K562 (cell line): ENCODE data around the gene C17orf75. TPM values are rescaled to one million over a fixed set of nuclear protein-coding genes. Genes with fewer than 3 reads are reported as not detected.
A peak's percentile ranks its signal among the peaks of the same experiment; 100 is the strongest.

Experiments
- CHD7 ChIP-seq: fragments of 200-600 bp; sonication (generic); IDR thresholded peaks from one replicate; pipeline ENCODE4 v1.6.1; 2012; ENCODE audit warnings: mild to moderate bottlenecking, low read depth, low read length, inconsistent platforms
- ESRRB ChIP-seq: fragments of 250-450 bp; sonication (Bioruptor Pico); IDR thresholded peaks from 2 replicates; pipeline ENCODE4 v1.5.0; 2020; ENCODE audit warnings: mild to moderate bottlenecking, moderate library complexity, borderline replicate concordance
- HDAC1 ChIP-seq, 2 experiments: fragments of 450-650 bp; IDR thresholded peaks; 2 replicates each; pipeline ENCODE4 v1.6.1; 2016 to 2017; ENCODE audit warnings: inconsistent platforms in 1 of 2, mild to moderate bottlenecking in 1 of 2, moderate library complexity in 1 of 2
- KLF6 ChIP-seq: fragments of 250-450 bp; sonication (Bioruptor Pico); IDR thresholded peaks from 2 replicates; pipeline ENCODE4 v1.4.0; 2020; ENCODE audit warnings: mild to moderate bottlenecking, moderate library complexity, borderline replicate concordance
- NR4A1 ChIP-seq, 2 experiments: fragments of 250-450 bp in 1 of 2; fragments of 450-650 bp in 1 of 2; sonication (Bioruptor Pico) in 1 of 2; IDR thresholded peaks; 2 replicates each; pipeline versions ENCODE4 v1.4.0 to v1.6.1; 2016 to 2020; ENCODE audit warnings: mild to moderate bottlenecking in 2 of 2, missing compliant biosample characterization in 1 of 2, missing genetic modification characterization in 1 of 2, moderate library complexity in 1 of 2
- PURB ChIP-seq: sonication (generic); formaldehyde crosslinking; IDR thresholded peaks from 2 replicates; pipeline ENCODE4 v1.9.0; 2021; ENCODE audit warnings: low read depth, mild to moderate bottlenecking, missing genetic modification reagents
- RBM39 ChIP-seq: fragments of 200-400 bp; formaldehyde crosslinking; optimal IDR thresholded peaks from 2 replicates; pipeline ENCODE3; 2018; ENCODE audit warnings: low read depth, low read length
- RFX1 ChIP-seq: fragments of 450-650 bp; IDR thresholded peaks from 2 replicates; pipeline ENCODE4 v1.6.1; 2016; ENCODE audit warnings: mild to moderate bottlenecking, moderate library complexity
- TAF9B ChIP-seq: fragments of 450-650 bp; IDR thresholded peaks from 2 replicates; pipeline ENCODE4 v1.6.1; 2018; ENCODE audit warnings: mild to moderate bottlenecking; ENCODE audit not compliant: partially characterized antibody
- THRA ChIP-seq: fragments of 450-650 bp; IDR thresholded peaks from 2 replicates; pipeline ENCODE4 v1.6.1; 2017; ENCODE audit warnings: mild to moderate bottlenecking, moderate library complexity
- U2AF2 ChIP-seq: fragments of 200-400 bp; formaldehyde crosslinking; optimal IDR thresholded peaks from 2 replicates; pipeline ENCODE3; 2017; ENCODE audit warnings: low read depth, mild to moderate bottlenecking, low read length
- ZEB2 ChIP-seq: fragments of 450-650 bp; IDR thresholded peaks from 2 replicates; pipeline ENCODE4 v1.6.1; 2016
- ZFP36 ChIP-seq: fragments of 150-350 bp; IDR thresholded peaks from 2 replicates; pipeline ENCODE4 v1.6.1; 2018; ENCODE audit warnings: low read length, low read depth; ENCODE audit not compliant: partially characterized antibody
- ZNF232 ChIP-seq: sonication (generic); formaldehyde crosslinking; IDR thresholded peaks from 2 replicates; pipeline ENCODE4 v1.8.0; 2022; ENCODE audit warnings: mild to moderate bottlenecking, missing genetic modification reagents
- ZNF584 ChIP-seq: fragments of 200-800 bp; sonication (Bioruptor generic); IDR thresholded peaks from 2 replicates; pipeline ENCODE4 v1.6.1; 2016; ENCODE audit warnings: low read depth, mild to moderate bottlenecking, missing genetic modification characterization, missing compliant biosample characterization
- polyA plus RNA-seq, 8 experiments: library from polyadenylated mRNA; depleted of rRNA in 4 of 8; stranded (reverse) in 5 of 8; unstranded in 3 of 8; fragments of >200 nt; fragmentation: Nextera tagmentation in 2 of 8; fragmentation: Illumina TruSeq in 1 of 8; extraction: Ambion mirVana in 2 of 8; extraction: Trizol in 1 of 8; gene quantifications; 2 replicates each; pipeline versions ENCODE4 v1.2.1 to v1.2.3, GENCODE V29; 2011 to 2014; ENCODE audit warnings: inconsistent platforms in 1 of 8, missing spikeins in 1 of 8
- total RNA-seq, 7 experiments: library from RNA; depleted of rRNA in 6 of 7; stranded (reverse); fragments of >200 nt in 6 of 7; fragmentation: Illumina TruSeq in 2 of 7; extraction: Trizol in 2 of 7; gene quantifications; 2 replicates each; pipeline versions ENCODE4 v1.2.1 to v1.2.3, GENCODE V29; 2011 to 2021; ENCODE audit warnings: low replicate concordance in 1 of 7

The C17orf75 gene
- total and polyA plus RNA-seq, 9 of the 15 experiments (the other 6 are each of a cell fraction or from before 2014, with no cell fraction given), result 15.5 to 55.7 (median 18.5) TPM

- peak; percentile 65 to 72; a peak in 3 of 4 replicates for TF ChIP-seq HDAC1 (IDR thresholded peaks at IDR 0.05)
- no peak for TF ChIP-seq ESRRB (CRISPR knock-in tag)
- peak; percentile 61 for TF ChIP-seq CHD7
- TF ChIP-seq PURB (CRISPR knock-in tag), result no peak
- TF ChIP-seq THRA, result no peak
- peak; percentile 70; the same call in 1 of the 2 replicates for TF ChIP-seq KLF6
- no peak for TF ChIP-seq U2AF2
- TF ChIP-seq ZNF232 (CRISPR knock-in tag), result peak; percentile 54; the same call in 1 of the 2 replicates
- TF ChIP-seq RBM39, result peak; percentile 64
- TF ChIP-seq RFX1, result no peak
- TF ChIP-seq ZEB2, result peak; percentile 98
- no peak for TF ChIP-seq NR4A1 (CRISPR knock-in tag; IDR thresholded peaks at IDR 0.05)
- TF ChIP-seq NR4A1 (tag; IDR thresholded peaks at IDR 0.05), result 0 out of 2 replicates have a peak, but pooled peaks have one; percentile 40
- TF ChIP-seq ZNF584 (CRISPR knock-in tag), result no peak
- TF ChIP-seq TAF9B, result peak; percentile 91
- peak; percentile 22 for TF ChIP-seq ZFP36
These were observed at the start of gene C17orf75 (continued) for GRCh38 chr17:32341857-32342602.
